GM12875 (cell line): ENCODE measurements around the gene ADISSP.

Experiments
- H3K4me3 ChIP-seq: one replicate; pipeline ENCODE4 v1.5.1; 2011; ENCODE audit warnings: low read depth, low read length, control low read depth
- TF ChIP-seq, protein P1 (sequence below): IDR thresholded peaks from 2 replicates; pipeline ENCODE4 v1.5.1; 2011; ENCODE audit warnings: low read depth, mild to moderate bottlenecking, control low read depth, inconsistent platforms, low read length, moderate library complexity, borderline replicate concordance; ENCODE audit not compliant: insufficient read depth

Gene ADISSP

DNA sequence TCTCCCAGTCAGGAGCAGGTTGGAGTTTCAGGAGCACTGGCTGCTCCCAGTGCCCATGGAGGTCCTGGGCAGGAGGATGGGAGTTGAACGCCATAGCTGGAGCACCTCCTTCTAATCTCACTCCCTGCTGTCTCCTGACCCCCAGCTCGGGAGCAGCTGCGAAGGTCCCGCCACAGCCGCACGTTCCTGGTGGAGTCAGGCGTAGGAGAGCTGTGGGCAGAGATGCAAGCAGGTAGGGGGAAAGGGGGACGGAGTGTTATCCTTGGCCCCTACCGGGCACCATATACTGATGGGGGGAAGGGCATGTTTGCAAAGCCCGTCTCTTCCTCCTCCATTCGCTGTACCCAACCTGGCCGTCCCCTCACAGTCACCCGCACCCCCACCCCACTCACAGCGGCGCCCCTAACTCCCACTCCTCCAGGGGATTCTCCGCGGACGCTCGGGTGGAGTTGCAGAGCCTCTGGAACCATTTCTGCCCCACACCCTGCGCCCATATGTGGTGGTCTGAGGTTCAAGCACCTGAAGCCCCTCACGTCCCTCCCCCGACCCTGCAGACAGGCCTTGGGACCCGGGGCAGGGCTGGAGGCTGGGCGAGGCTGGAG is 18.4 kb downstream of the ADISSP start:
- TF ChIP-seq, protein P1, sequence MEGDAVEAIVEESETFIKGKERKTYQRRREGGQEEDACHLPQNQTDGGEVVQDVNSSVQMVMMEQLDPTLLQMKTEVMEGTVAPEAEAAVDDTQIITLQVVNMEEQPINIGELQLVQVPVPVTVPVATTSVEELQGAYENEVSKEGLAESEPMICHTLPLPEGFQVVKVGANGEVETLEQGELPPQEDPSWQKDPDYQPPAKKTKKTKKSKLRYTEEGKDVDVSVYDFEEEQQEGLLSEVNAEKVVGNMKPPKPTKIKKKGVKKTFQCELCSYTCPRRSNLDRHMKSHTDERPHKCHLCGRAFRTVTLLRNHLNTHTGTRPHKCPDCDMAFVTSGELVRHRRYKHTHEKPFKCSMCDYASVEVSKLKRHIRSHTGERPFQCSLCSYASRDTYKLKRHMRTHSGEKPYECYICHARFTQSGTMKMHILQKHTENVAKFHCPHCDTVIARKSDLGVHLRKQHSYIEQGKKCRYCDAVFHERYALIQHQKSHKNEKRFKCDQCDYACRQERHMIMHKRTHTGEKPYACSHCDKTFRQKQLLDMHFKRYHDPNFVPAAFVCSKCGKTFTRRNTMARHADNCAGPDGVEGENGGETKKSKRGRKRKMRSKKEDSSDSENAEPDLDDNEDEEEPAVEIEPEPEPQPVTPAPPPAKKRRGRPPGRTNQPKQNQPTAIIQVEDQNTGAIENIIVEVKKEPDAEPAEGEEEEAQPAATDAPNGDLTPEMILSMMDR = no peak
- H3K4me3 ChIP-seq = no peak overlapping the region

DNA sequence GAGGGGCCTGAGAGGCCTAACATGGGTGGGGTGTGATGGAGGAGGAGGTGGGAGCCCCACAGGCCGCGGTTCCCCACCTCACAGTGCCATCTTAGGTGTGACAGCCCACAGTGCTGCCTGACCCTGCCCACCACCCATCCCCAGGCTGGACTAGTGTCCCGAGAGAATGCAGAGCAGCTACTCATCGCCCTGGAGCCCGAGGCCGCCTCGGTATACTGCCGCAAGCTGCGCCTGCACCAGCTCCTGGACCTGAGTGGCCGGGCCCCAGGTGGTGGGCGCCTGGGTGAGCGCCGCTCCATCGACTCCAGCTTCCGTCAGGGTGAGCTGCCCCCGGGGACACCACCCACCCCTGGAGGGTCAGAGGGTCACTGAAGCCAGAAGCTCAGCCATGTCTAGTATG is 19.5 kb downstream of the ADISSP start:
- no peak overlapping the region for H3K4me3 ChIP-seq
- TF ChIP-seq, protein P1 = no peak

DNA sequence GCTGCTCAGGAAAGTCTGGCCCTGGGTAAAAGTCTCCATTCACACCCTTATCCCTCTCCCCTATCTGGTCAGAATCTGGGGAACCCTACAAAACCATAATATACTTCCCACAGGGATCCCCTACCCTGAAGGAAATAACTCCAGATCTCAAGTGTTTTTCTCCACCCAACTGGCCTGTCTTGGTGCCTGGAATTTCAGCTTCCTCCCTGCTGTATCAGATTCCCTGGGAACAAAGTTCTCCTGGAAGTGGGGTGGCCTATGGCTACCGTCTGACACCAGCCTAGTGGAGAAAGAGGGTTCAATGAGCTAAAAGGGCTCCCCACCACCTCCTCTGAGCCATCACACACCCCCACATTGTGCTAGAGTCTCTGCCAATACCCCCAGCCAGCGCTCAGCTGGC is 20.1 kb downstream of the ADISSP start:
- TF ChIP-seq, protein P1 = no peak
- H3K4me3 ChIP-seq = no peak overlapping the region

DNA sequence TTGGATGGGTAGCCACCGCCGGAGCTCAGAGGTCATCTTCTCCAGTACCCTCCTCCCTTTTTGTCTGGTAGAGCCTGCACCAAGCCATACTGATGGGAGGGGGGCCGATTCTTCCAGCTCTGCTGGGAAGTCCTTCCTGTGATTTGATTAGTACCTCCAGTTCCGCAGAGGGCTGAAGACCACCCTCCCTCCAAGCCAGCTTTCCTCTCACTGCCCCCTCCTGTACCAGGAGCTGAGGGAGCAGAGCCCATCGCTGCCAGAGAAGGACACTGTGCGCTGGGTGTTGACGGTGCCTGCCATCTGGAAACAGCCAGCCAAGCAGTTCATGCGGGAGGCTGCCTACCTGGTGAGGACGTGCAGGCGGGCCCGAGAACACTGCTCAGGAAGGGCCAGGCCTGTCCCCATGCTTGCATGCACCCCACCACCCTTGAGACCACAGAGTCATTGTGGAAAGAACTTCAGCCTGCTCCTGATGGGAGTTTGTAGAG is 21.8 kb downstream of the ADISSP start:
- TF ChIP-seq, protein P1 = no peak
- no peak overlapping the region for H3K4me3 ChIP-seq

DNA sequence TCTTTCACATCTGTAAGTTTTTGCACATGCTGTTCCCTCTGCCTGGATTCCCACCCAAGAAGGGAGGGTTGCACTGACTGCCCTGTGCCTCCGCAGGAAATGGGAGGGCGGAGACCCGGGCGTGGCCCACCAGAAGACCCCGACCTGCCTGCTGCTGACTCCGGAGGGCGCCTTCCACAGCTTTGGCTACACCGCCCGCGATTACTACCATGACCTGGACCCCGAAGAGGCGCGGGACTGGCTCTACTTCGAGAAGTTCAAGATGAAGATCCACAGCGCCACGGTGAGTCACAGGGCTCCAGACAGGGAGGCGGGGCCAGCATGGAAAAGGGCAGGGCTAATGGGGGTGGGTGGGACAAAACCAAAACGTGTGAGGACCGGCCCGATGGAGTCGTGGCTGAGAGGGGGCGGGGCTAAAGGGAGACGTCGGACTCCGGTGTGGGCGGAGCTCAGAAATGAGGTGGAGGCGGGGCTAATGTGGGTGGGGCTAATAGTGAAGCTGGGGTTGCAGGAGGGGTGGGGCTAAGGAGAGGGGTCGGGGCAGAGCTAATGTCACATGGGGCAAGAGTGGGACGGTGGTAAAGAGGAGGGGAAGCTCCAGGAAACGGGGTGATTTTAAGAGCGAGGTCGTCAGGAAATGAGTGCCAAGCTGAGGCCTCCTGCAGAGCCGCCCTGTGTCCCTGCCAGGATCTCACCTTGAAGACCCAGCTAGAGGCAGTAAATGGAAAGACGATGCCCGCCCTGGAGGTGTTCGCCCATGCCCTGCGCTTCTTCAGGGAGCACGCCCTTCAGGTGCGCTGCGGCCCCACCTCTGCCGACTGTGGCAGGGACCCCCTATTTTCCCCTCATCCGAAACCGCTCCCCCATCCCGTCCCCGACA is 22.5 kb downstream of the ADISSP start:
- H3K4me3 ChIP-seq = no peak overlapping the region
- TF ChIP-seq, protein P1 = no peak

DNA sequence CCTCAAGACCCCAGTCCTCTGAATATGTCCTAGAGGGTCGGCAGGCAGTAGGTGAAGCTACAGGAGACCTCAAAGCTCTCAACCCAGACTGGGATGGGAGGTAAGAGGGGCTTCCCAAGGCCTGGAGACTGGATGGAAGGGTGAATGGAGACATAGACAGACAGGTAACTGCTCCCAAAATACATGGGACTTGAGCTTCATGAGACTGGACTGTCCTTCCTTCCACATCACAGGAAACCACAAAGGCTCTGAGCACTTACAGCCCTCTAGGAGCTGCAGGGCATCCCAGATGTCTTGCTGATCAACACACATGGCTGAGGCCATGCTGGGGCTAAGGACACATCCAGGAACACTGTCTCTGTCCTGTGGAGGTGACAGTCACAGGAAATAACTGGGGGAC is 23.5 kb downstream of the ADISSP start:
- no peak overlapping the region for H3K4me3 ChIP-seq
- TF ChIP-seq, protein P1 = no peak
